ENCODE measurements around the gene SLC25A24. TPM values are rescaled to one million over a fixed set of nuclear protein-coding genes. Genes with fewer than 3 reads are reported as not detected.
"Not testable (repeated sequence)": the region's sequence is repeated elsewhere in the genome, so short reads cannot be mapped to it uniquely, and the experiment has no call there.

Gene SLC25A24
- total RNA-seq: 10 to 100 TPM; 16.0 to 27.3 TPM

DNA sequence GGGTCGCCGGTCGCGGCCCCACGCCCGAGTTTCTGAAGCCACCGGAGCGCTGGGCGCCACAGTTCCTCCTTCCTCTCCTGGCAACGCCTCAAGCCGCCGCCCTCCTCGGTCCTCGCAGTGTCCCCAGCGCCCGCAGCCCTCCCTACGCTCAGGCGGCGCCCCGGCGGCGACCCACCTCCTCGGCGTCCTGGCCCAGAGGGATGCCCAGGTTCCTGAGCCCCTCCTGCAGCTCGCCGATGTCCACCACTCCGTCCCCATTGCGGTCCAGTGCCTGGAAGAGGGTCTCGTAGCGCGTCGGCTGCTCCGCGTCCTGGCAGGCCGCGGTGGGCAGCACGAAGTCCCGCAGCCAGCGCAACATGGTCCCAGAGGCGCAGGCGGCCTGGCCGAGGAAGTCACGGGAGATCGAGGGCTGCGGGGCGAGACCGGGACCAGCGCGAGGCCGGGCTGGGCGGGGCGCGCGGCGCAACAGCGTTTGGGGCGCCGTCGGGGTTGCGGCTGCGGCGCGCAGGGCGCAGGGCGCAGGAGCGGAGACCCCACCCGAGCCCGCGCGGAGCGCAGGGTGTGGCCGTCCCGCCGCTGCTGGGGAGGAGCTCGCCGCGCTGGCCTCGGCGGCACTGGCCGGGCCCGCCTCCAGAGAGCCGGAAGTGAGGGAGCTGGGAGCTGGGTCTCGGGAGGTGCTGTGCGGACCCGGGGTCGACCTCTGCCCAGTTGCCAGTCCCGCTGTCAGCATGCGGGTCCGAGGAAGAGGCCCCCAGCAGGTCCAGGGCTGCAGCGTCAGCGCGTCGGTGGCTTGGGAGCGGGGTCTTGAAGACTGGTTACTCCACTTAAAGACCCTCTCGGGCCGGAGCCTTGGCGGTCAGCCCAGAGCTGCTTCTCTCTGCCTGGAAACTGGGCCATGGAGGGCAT lies at the start of gene SLC25A24:
TSS of gene SLC25A24 (minus strand) at position 563 of the 906 bp plus-strand sequence. CDS start at position 358, 205 bp downstream.
- Mint-ChIP-seq H3K4me3 (peak within 1 kb of the TSS; percentile 89), H3K27me3 (no peaks in the 10 kb centered on the region)
- ATAC-seq (replicated peaks): peak; percentile 96

GRCh38 chr1:108243976-108244375 lies 43.8 kb upstream of the SLC25A24 start, which contains the start of gene NBPF4:
NBPF4 (minus strand) TSS chr1:108244076; CDS start chr1:108243761, 315 bp downstream.
- H3K27me3 Mint-ChIP-seq; ATAC-seq (replicated peaks); H3K4me1 Mint-ChIP-seq; H3K9me3 Mint-ChIP-seq; H3K4me3 Mint-ChIP-seq; H3K27ac Mint-ChIP-seq; H3K36me3 Mint-ChIP-seq (ENCODE audit: low read depth): not testable (repeated sequence)

More for the DNA sequence above, at the start of gene SLC25A24:
- Mint-ChIP-seq H3K36me3 (ENCODE audit: low read depth) (peaks cover 18% of the 10 kb centered on the region), H3K27ac (peak within 1 kb of the TSS; percentile 83), H3K4me1 (peaks cover 20% of the 10 kb centered on the region), H3K9me3 (no peaks in the 10 kb centered on the region)

DNA sequence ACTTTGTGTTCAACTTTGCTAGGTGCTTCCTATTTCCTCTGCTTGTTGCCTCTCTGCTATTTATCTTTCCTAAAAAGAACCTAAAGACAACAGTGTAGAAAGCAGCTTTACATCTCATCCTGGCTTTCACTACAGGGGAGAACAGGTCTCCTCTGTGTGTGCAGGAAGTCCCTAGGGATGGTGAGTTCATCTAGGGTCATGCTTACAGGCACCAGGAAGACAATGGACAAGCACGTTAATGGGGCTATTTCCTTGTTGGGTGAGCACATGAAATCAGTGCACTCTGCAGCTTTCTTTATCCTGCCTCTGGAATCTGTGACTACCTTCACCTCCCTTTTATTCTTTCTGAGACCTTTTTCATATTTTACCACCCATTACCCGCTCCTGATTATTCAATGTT lies 39.3 kb upstream of the SLC25A24 start:
- not testable (repeated sequence) for H3K27me3 Mint-ChIP-seq; H3K36me3 Mint-ChIP-seq (ENCODE audit: low read depth); H3K9me3 Mint-ChIP-seq; ATAC-seq (replicated peaks); H3K4me3 Mint-ChIP-seq; H3K4me1 Mint-ChIP-seq; H3K27ac Mint-ChIP-seq

GRCh38 chr1:108235308-108235707 lies 35.2 kb upstream of the SLC25A24 start:
- H3K27me3 Mint-ChIP-seq; H3K9me3 Mint-ChIP-seq; H3K4me3 Mint-ChIP-seq; H3K27ac Mint-ChIP-seq; H3K36me3 Mint-ChIP-seq (ENCODE audit: low read depth); H3K4me1 Mint-ChIP-seq: not testable (repeated sequence)
- peak; percentile 86 for ATAC-seq (replicated peaks)

GRCh38 chr1:108232183-108232582 lies 32.0 kb upstream of the SLC25A24 start:
- not testable (repeated sequence) for H3K27ac Mint-ChIP-seq; H3K9me3 Mint-ChIP-seq; ATAC-seq (replicated peaks); H3K27me3 Mint-ChIP-seq; H3K36me3 Mint-ChIP-seq (ENCODE audit: low read depth); H3K4me3 Mint-ChIP-seq; H3K4me1 Mint-ChIP-seq

- not testable (repeated sequence) for H3K4me1 Mint-ChIP-seq; H3K4me3 Mint-ChIP-seq; ATAC-seq (replicated peaks)
Measured at GRCh38 chr1:108229976-108230375, 29.8 kb upstream of the SLC25A24 start.

DNA sequence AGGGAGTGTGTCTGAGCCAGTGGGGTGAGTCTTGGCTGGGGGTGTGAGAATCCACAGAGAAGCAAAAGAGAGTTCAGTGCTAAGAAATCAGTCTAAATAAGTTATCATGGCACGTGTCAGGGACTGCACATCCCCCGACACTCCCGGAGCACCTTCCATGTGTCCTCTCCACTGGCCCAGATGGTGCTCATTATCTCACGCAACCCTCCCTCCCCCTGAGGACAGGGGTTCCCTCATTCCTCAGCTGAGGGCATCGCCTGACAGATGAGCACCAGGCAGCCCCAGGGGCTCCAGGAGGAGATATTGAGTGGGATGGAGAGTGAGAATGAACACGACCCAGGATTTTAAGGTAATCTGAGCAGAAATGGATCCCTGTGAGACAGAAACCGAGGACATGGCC lies 27.6 kb upstream of the SLC25A24 start:
- H3K27ac Mint-ChIP-seq; H3K4me1 Mint-ChIP-seq; H3K36me3 Mint-ChIP-seq (ENCODE audit: low read depth); ATAC-seq (replicated peaks); H3K4me3 Mint-ChIP-seq; H3K27me3 Mint-ChIP-seq; H3K9me3 Mint-ChIP-seq: not testable (repeated sequence)

More at GRCh38 chr1:108229976-108230375, 29.8 kb upstream of the SLC25A24 start:
- not testable (repeated sequence) for H3K36me3 Mint-ChIP-seq (ENCODE audit: low read depth); H3K27me3 Mint-ChIP-seq; H3K9me3 Mint-ChIP-seq; H3K27ac Mint-ChIP-seq

- not testable (repeated sequence) for H3K27ac Mint-ChIP-seq; ATAC-seq (replicated peaks); H3K4me1 Mint-ChIP-seq; H3K4me3 Mint-ChIP-seq; H3K36me3 Mint-ChIP-seq (ENCODE audit: low read depth); H3K27me3 Mint-ChIP-seq; H3K9me3 Mint-ChIP-seq
Measured at GRCh38 chr1:108226855-108227254, 26.7 kb upstream of the SLC25A24 start.

DNA sequence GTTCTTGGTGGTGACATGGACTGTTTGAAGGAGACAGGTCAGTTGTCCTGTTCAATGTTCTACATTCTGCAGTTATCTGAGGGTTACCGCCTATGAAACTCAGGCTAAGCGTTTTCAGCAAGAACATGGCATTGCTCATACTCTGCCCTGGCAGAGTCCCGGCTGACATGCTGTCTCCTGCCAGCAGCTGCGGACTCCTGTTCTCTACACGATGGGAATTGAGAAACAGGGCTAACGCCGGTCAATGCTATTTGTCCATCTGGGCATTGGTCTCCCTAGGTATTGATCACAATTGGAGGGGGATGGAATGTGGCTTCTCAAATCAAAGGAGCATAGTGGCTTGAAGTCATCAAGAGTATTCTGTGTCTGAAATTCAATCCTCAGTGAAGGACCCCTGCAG lies 23.1 kb upstream of the SLC25A24 start:
- H3K4me3 Mint-ChIP-seq; H3K4me1 Mint-ChIP-seq; H3K36me3 Mint-ChIP-seq (ENCODE audit: low read depth); ATAC-seq (replicated peaks); H3K9me3 Mint-ChIP-seq; H3K27me3 Mint-ChIP-seq; H3K27ac Mint-ChIP-seq: not testable (repeated sequence)

DNA sequence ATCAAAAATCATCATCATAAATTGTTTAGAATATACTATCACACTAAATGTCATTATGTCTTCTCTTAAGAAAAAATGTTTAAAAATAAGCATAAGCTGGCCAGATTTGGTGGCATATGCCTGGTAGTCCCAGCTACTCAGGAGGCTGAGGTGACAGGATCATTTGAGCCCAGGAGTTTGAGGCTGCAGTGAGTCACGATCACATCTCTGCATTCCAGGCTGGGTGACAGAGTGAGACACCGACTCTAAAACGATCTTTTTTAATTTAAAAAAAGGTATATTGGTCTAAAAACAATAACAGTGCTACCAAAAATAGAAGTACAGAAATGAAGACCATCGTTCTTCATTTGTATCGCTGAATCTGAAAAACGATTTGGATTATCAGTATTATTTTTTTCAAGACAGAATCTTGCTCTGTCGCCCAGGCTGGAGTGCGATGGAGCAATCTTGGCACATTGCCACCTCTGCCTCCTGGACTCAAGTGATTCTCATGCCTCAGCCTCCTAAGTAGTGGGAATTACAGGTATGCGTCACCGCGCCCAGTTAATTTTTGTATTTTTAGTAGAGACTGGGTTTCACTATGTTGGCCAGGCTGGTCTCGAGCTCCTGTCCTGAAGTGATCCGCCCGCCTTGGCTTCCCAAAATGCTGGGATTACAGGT lies 17.5 kb upstream of the SLC25A24 start:
- not testable (repeated sequence) for H3K4me1 Mint-ChIP-seq; H3K27ac Mint-ChIP-seq; ATAC-seq (replicated peaks); H3K27me3 Mint-ChIP-seq; H3K9me3 Mint-ChIP-seq; H3K36me3 Mint-ChIP-seq (ENCODE audit: low read depth); H3K4me3 Mint-ChIP-seq

DNA sequence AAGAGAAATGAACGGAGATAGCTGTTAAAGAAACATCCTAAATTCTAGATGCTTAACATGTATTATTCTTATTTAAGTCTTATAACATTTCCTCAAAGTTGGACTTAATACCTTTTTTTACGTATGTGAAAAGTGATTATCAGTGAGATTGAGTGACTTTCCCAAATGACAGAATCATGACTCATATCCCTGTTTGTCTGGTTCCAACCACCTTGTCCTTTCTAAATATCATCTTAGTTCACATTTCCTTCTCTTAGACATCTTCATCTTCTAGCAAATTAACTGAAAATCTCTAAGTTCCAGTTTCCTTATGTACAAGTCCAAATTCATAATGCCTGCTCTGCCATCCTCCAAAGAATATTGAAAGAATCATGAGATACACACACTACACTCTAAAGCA lies 16.9 kb upstream of the SLC25A24 start:
- peak; percentile 63 for ATAC-seq (replicated peaks)
- not testable (repeated sequence) for H3K4me3 Mint-ChIP-seq; H3K27ac Mint-ChIP-seq; H3K9me3 Mint-ChIP-seq; H3K36me3 Mint-ChIP-seq (ENCODE audit: low read depth); H3K4me1 Mint-ChIP-seq
- peaks cover 10% of the 10 kb centered on the region for H3K27me3 Mint-ChIP-seq

DNA sequence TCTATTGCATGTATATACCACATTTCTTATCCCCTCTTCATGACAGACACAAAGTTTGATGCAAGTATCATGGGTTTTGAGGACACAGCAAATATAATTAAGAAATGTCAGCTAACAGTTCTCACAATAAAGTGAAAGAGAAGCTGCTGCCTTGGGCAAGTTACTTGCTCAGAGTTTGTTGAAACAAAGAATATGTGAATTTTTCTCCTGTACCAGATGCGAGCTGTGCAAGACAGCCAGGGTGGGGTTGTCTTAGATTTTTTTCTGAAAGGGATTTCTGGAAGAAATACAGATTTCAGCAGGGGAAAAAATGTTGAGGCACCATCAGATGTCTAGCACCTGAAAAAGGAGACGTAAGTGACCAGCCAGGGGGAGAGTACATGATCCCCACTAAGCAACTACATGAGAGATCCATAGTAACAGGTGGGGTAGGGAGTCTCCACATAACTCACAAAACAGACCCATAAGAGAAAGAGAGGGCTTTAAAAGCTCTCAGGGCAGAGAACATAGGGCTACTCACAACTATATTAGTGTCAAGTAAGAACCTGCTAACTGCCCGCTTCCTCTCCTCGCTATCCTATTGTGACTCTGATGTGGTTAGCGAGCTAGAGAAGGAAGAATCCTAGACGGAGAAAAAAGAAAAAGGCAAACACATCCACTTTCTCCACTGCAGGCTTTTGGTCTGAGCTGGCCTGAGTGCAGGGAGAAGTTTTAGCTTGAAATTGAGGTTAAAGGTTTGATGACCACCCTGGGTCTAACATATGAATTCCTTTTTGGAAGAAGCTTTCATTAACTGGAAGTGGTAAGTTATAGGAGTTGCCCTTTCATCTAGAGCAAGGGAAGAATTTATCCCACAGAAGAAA lies 16.1 kb upstream of the SLC25A24 start:
- H3K36me3 Mint-ChIP-seq (ENCODE audit: low read depth); H3K27ac Mint-ChIP-seq; ATAC-seq (replicated peaks); H3K9me3 Mint-ChIP-seq; H3K4me1 Mint-ChIP-seq; H3K4me3 Mint-ChIP-seq: not testable (repeated sequence)
- peaks cover 10% of the 10 kb centered on the region for H3K27me3 Mint-ChIP-seq

GRCh38 chr1:108214641-108215465 lies 14.7 kb upstream of the SLC25A24 start:
- not testable (repeated sequence) for H3K36me3 Mint-ChIP-seq (ENCODE audit: low read depth); H3K9me3 Mint-ChIP-seq; H3K27ac Mint-ChIP-seq; H3K4me3 Mint-ChIP-seq; H3K4me1 Mint-ChIP-seq
- ATAC-seq (replicated peaks): peak; percentile 34
- peaks cover 10% of the 10 kb centered on the region for H3K27me3 Mint-ChIP-seq

DNA sequence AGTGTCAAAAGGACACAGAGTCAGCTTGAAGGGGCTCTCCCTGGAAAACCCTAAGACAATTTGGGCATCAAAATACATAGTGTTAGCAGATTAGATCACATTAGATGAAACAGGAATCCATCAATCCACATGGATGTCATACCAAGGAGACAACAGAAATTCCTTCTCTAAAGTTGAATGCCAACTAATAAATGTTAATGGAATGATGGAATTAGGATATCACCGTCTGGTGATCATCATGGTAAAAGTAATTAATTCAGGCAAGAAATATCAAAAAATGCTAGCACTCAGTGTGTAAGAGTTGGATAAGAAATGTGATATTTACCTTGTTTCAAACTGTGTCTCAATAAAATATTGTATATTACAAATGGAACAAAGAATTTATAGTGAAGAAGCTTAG lies 10.9 kb upstream of the SLC25A24 start:
- H3K4me1 Mint-ChIP-seq: no peaks in the 10 kb centered on the region
- H3K9me3 Mint-ChIP-seq: no peaks in the 10 kb centered on the region
- no peak overlapping the region for H3K27ac Mint-ChIP-seq
- H3K27me3 Mint-ChIP-seq: peaks cover 13% of the 10 kb centered on the region
- ATAC-seq (replicated peaks): no peak
- H3K36me3 Mint-ChIP-seq (ENCODE audit: low read depth): no peaks in the 10 kb centered on the region
- no peak overlapping the region for H3K4me3 Mint-ChIP-seq
